GM12865 (cell line): ENCODE measurements around the gene FHL5.

ENCODE experiments used
- DNase-seq: peaks from one replicate; pipeline ENCODE4 v3.0.0; 2010; ENCODE audit warnings: low read depth
- H3K4me3 ChIP-seq: 2 replicates; pipeline ENCODE4 v1.5.1; 2011; ENCODE audit warnings: mild to moderate bottlenecking, low read depth, low read length, control low read depth
- TF ChIP-seq, protein P1 (sequence below): IDR thresholded peaks from 2 replicates; pipeline ENCODE4 v1.5.1; 2011; ENCODE audit warnings: low read length, control low read depth, low read depth, inconsistent platforms; ENCODE audit not compliant: insufficient read depth; ENCODE audit errors: missing control alignments

The FHL5 gene, protein sequence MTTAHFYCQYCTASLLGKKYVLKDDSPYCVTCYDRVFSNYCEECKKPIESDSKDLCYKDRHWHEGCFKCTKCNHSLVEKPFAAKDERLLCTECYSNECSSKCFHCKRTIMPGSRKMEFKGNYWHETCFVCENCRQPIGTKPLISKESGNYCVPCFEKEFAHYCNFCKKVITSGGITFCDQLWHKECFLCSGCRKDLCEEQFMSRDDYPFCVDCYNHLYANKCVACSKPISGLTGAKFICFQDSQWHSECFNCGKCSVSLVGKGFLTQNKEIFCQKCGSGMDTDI

DNA sequence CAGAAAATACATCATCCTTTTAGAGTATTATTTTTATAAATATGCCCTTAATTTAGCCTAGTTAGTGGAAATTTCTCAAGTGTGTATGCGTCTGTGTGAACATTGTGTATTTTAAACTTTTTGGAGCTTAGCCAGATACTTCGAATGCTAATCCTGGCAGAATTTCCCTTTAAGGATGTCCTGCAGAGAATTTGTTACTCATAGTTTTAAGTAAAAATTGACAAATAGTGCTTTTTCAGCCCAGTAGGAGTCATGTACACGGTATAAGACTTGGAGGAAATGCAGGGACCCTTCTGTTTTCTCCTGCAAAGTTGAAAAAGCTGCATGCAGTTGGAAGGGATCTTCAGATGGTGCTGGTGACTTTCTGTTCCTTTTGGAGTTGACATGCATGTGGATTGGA, at the start of gene FHL5:
TSS of gene FHL5 (plus strand) at position 243 of the 400 bp plus-strand sequence. CDS start 40,486 bp downstream, outside the sequence.
- no peak within 1 kb of the TSS for H3K4me3 ChIP-seq
- TF ChIP-seq, protein P1, sequence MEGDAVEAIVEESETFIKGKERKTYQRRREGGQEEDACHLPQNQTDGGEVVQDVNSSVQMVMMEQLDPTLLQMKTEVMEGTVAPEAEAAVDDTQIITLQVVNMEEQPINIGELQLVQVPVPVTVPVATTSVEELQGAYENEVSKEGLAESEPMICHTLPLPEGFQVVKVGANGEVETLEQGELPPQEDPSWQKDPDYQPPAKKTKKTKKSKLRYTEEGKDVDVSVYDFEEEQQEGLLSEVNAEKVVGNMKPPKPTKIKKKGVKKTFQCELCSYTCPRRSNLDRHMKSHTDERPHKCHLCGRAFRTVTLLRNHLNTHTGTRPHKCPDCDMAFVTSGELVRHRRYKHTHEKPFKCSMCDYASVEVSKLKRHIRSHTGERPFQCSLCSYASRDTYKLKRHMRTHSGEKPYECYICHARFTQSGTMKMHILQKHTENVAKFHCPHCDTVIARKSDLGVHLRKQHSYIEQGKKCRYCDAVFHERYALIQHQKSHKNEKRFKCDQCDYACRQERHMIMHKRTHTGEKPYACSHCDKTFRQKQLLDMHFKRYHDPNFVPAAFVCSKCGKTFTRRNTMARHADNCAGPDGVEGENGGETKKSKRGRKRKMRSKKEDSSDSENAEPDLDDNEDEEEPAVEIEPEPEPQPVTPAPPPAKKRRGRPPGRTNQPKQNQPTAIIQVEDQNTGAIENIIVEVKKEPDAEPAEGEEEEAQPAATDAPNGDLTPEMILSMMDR = no peak
- DNase-seq = no peak

DNA sequence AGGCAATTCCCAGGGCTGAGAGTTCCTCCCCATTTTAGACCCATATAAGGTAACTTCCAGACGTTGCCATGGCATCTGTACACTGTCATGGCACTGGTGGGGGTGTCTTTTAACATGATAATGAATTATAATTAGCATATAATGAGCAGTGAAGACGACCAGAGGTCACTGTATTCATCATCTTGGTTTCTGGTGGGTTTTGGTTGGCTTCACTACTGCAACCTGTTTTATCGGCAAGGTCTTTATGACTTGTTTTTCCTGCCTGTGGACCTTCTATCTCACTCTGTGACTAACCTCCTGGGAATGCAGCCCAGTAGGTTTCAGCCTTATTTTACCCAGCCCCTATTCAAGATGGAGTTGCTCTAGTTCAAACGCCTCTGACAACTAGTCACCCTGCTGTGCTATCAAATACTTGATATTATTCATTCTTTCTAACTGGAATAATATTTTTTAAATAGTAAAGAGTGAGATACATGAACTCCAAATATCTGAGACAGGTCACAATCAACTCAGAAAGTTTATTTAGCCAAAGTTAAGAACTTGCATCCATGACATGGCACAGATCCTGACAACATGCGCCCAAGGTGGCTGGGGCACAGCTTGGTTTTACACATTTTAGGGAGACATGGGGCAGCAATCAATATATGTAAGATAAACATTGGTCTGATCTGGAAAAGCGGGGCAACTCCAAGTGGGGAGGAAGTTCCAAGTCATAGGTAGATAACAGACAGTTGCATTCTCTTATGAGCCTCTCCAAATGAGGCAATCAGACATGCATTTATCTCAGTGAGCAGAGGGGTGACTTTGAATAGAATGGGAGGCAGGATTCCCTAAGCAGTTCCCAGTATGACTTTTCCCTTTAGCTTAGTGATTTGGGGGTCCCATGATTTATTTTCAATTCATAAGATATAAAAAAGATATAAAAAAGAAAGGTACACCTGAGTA, 42.5 kb upstream of the FHL5 start:
- TF ChIP-seq, protein P1 = no peak
- H3K4me3 ChIP-seq = peak overlapping the region; percentile 78
- DNase-seq = no peak

DNA sequence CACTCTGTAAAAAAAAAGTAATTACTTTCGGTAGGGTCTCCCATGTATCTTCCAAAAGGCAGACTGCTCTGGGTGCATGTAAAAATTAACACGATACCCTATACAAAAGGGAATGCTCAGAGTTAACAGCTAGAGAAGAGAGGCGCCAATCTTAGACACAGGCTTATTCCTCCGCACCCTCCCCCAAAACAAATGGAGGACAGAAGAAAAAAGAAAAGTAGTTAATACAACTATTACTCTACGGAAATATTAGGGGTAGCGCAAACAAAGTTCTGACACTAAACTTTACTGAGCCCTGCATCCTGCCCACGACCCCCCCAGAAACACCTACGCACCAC, 41.7 kb upstream of the FHL5 start:
- peak overlapping the region; percentile 78 for H3K4me3 ChIP-seq
- TF ChIP-seq, protein P1 = no peak
- no peak for DNase-seq

DNA sequence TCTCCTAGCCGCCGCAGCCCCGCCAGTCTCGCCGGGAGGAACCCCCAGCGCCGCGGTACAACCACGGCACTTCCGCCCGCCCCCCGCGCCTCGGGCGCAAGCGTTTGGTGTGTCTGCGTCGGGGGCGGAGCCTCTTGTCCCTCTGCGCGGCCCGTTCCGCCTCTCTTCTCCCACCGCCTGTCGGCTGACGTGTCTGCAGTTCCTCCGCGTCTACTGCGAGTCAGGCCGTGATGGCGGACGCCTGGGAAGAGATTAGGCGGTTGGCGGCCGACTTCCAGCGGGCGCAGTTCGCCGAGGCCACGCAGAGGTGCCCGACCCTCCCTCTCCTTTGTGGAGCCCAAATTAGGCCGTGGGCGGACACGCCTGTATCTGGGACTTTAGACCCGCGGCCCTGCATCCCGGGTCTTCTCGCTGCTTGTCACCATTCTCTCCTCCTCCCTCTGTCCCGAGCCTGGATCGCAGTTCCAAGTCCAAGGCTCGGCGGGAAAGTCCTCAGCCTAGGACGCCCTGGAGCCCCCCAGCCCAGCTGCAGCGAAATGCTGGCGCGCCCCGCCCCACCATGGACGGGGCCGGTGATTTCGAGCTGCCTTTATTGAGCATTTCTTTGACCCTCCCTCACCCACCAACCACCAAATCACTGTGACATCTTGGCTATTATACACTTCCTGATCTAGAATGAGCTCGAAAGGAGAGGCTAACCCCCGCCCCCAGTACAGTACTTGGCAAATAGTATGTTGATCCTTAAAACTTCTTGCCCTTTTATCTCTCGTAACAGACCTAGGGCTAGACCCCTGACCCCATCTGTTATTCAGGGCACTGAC, 41.1 kb upstream of the FHL5 start, which contains the start of gene UFL1:
TSS of gene UFL1 (plus strand) at position 163 of the 821 bp plus-strand sequence. CDS start at position 231, 68 bp downstream.
- peak within 1 kb of the TSS; percentile 78 for H3K4me3 ChIP-seq
- peak; percentile 96 for DNase-seq
- TF ChIP-seq, protein P1 = no peak

DNA sequence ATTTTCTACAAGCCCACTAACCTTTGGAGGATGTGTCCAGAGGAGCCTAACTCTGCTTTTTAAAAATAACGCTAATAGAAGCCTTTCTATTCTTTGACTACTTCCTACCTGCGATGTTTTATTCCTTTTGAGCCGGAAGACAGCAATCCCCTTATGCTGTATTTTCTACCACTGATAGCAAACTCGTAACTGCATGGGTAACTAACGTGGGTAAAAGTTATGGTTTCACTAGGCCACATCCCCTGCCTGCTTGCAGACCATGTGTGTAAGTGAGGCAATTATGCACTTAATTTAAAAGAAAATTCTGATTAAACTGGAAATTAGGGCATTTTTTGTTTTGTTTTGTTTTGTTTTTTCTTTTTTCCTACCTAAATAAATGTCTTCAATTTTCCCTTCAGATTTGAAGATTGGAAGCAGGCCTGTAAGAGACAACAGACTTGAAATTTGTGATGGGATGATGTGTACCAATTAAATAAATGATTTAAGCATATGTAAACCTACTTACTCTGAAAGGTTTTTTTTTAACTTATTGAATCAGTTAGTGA, 40.4 kb upstream of the FHL5 start:
- DNase-seq = peak; percentile 62
- TF ChIP-seq, protein P1 = no peak
- H3K4me3 ChIP-seq = peak overlapping the region; percentile 78

DNA sequence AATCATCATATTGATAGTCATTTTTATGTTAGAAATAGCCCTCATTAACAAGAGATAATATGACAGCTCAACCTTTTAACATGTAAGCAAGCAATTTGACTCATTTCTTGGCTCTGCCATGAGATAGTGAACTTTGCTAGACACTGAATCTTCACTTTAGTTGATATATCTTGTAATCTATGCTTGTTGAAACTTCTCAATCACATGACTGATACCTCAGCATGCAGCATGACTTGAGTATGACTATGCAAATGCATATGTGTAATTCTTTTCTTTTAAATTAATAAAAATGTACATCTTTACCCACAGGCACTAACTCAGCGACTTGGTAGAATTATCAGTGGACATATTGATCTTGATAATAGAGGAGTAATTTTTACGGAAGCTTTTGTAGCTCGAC, 34.7 kb upstream of the FHL5 start:
- no peak overlapping the region for H3K4me3 ChIP-seq
- no peak for DNase-seq
- TF ChIP-seq, protein P1 = no peak
